Fibroblast of peridontal ligament (primary cell): ENCODE measurements around the gene RYR2.

Source experiments
- DNase-seq: peaks from one replicate; pipeline ENCODE4 v3.0.0-alpha.2; 2010; ENCODE audit errors: extremely low read depth

Gene RYR2

DNA sequence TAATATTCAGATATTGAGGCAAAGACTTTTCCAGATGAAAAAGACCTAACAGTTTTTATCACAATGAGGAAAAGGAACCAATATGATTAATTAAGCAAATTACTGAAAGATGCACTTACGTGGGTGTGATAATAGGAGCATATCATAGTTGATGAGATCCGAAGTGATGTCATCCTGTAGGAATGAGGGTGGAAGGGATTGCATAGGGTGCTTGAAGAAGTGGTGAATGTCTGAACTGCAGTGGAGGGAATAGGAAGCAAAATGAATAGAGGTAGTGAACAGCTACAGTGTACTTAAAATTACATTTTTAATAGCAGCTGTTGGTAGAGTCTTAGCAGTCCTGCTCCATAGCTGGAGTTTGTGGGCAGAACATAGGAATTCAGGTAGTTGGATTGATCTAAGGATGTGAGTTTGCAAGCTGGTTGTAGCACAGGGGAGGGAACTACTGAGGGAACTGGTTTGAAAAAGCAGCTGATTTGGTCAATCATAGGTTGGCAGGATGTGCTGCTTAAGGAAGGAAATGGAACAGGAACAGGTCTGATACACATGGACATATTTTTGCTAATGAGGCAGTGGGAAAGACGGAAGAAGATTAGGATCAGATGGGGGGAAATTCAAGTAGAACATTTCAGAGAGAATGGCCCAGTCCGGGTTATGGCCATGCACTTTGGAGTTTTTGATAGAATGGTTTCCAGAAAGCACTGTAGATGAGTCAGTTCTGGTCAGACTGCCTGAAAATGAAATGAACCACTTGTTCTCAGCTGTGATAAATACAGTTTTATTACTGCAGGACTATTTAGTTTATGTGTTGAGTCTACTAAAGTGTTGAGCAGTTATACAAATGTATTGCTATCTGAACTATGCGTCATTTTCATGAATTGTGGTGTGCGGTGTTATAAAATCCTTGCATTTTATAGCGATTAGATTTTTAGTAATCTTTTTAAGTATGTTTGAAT is 155.8 kb downstream of the RYR2 start:
- no peak for DNase-seq

DNA sequence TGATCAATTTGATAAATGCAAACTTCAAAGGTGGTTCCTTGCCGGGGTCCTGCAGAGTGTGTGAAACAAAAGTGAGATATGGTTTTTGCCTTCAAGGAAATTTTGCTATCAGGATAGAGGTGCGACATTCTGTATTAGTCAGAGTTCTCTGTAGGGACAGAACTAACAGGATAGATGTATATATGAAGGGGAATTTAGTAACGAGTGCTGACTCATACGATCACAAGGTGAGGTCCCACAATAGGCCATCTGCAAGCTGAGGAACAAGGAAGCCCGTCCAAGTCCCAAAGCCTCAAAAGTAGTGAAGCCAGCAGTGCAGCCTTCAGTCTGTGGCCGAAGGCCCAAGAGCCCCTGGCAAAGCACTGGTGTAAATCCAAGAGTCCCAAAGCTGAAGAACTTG is 157.0 kb downstream of the RYR2 start:
- DNase-seq = no peak

DNA sequence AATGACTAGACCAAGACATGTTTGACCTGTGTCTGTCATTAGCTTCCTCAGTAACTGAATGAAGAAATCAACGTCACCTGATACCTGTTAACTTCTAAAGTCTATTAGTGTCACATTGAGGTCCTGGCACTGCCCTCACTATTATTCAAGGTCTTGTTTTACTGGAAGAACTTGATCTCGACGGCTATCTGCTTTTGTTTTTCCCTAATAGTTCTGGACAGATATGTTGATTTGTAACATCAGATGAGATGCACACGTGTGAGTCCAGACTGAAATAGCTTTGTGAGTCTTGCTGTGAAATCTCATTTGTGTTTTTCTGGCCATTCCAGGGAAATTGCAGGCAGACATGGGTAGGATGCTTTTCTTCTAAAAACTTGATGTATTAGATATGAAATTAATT is 159.2 kb downstream of the RYR2 start:
- no peak for DNase-seq

- DNase-seq = no peak
Observed at GRCh38 chr1:237204841-237205240, 162.9 kb downstream of the RYR2 start.

- DNase-seq = no peak
Observed at GRCh38 chr1:237205400-237206064, 163.5 kb downstream of the RYR2 start.

- DNase-seq = no peak
Observed at GRCh38 chr1:237206065-237206414, 164.1 kb downstream of the RYR2 start.

- no peak for DNase-seq
Observed at GRCh38 chr1:237211031-237211430, 169.0 kb downstream of the RYR2 start.

- no peak for DNase-seq
Observed at GRCh38 chr1:237211540-237211939, 169.6 kb downstream of the RYR2 start.

DNA sequence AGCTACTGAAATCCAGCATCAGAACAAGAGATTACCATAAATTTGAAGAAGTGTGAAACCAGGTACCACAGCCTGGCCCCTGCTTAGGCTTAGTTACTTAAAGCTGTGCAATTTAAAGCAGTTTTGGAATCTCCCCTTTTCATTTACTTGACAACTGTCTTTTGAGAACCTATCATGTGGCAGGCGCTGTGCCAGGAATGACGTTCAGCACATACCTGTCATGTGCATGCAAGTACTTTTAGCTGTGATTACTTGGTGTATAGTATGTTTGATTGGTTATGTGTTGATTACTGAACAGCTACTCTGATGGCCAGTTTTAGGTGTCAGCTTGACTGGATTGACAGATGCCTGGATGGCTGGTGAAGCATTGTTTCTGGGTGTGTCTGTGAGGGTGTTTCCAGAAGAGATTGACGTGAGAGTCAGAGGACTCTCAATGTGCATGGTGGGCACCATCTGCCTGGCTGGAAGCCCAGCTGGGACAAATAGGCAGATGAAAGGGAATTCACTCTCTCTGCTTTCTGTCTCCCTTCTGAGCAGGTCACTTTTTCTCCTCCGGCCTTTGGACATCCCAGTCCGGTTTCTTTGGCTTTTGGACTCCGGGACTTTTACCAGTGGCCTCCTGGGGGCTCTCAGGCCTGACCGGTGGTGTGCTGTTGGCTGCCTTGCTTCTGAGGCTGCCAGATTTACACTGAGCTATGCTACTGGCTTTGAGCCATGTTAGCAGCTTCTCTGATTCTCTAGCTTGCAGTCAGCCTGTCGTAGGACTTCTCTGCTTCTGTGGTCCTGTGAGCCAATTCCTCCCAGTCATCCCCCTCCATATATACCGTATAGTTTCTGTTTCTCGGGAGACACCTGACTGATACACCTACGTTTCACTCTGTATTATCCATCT is 178.0 kb downstream of the RYR2 start:
- DNase-seq = no peak

- no peak for DNase-seq
Observed at GRCh38 chr1:237223419-237223818, 181.4 kb downstream of the RYR2 start.

DNA sequence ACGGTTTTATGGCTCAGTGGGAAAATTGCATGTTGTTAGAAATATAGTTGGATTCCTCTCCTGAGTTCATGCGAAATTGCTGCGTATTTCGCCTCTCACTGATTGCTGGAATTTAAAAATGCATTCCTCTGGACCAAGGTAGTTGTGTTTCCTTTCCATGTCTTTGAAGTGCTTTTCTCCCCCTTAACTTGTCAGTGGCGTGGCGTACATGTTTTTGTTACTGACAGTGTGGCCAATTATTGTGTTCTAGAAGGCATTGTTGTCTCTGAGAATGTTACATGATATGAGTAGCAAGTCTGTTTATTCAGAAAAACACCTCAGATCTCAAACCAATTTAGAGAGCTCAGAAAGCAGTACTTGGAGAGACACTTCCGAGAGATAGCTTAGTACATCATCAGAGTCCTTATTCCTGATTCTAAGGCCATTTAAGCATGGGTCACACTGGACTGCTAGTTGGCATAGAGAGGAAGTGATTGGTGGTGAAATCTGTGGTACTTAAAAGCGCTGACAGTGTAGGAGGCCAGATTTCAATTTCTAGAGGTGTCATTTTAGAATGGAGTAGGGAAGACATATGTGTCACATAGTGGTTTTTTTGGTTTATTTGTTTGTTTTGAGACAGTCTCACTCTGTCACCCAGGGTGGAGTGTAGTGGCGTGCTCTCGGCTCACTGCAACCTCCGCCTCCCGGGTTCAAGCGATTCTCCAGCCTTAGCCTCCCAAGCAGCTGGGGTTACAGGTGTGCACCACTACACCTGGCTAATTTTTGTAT is 184.4 kb downstream of the RYR2 start:
- no peak for DNase-seq

DNA sequence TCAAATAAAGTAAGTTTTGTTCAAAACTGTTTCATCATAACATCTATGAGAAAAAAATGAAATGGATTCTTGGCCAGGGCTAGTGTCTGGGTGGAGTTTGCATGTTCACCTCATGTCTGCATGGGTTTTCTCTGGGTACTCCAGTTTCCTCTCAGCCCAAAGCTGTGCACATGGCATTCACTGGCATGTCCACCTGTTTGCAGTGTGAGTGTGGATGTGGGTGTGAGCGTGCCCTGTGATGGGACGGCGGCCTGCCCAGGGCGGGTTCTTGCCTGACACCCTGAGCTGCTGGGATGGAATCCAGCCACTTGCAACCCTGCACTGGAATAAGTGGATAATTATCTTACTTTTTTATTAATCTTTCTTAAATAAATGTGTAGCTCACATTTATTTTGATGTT is 185.5 kb downstream of the RYR2 start:
- no peak for DNase-seq

DNA sequence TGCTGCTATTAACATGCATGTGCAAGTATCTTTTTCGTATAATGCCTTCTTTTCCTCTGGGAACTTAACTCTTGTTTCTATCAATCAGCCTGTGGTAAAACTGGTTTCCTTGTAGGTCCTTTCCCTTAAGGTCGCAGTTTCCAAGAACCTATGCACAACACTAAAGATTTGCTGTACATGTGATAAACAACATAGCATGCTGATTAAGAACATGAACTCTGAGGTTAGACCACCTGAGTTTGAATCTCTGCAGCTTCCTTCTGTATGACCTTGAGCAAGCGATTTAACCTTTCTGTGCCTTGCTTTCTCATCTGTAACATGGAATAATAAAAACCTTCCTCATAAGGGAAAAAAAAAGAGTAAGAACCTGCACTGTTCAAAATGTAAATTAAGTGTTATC is 186.4 kb downstream of the RYR2 start:
- DNase-seq = no peak

DNA sequence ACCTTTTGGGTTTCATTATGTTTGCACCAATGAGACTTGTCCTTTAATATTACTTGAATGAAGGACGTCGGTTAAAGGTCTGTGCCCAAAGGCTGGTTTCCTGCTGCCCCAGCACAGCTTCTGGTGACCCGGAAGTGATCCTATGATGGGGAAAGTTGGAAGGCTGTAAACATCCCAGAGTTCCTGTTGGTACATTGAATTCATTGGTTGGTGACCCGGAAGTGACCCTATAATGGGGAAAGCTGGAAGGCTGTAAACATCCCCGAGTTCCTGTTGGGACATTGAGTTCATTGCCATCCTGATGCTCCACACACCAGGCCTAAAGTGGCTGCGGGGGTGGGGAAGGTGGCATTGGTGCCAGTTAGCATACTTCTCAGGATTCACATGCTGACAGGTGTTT is 187.3 kb downstream of the RYR2 start:
- no peak for DNase-seq

- no peak for DNase-seq
Observed at GRCh38 chr1:237232501-237232900, 190.5 kb downstream of the RYR2 start.

- no peak for DNase-seq
Observed at GRCh38 chr1:237235091-237235490, 193.1 kb downstream of the RYR2 start.

DNA sequence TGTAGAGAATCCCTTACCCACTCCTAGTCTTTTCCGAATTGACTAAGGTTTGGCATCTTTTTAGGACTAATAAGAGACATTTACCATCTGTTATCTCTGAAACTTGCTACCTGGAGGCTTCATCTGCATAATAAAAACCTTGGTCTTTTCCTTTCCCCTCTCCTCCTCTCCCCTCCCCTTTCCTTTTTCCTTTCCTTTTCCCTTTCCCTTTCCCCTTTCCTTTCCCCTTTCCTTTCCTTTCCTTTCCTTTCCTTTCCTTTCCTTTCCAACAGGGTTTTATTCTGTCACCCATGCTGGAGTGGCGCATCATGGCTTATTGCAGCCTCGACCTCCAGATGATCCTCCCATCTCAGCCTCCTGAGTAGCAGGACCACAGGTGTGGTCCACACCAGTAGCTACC is 195.7 kb downstream of the RYR2 start:
- no peak for DNase-seq

DNA sequence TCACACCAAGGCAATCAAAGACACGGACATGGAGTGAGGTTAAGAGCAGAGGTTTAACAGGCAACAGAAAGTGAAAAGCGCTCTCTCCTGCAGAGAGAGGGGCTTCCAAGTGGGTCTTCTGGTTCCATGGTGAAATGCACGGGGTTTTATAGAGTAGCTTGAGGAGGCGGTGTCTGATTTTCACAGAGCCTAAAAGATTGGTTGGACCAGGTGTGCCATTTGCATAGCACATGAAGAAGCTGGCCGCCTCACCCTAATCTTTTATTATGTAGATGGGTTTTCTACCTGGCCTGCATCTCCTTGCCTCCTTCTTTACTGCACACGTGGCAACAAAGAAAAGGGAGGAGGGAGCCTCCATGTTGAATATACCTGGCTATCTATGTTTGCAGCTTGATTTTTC is 197.3 kb downstream of the RYR2 start:
- DNase-seq = no peak

DNA sequence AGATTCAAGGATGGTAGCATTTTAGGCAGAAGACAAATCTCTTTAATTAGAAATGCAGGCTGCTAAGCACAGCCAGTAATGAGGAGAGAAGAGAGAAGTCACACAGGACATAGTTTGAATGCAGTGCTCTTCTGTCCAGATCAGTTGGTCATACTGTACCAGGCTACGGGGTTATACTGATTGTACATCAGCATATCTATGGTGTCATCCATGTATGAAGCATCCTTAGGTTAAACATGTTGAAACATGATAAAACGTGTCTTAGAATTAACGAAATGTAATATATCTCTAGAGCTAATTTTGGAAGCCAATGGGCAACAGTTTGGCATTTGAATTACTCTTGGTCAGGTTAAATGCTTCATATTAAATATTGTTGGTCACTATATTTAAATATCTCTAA is 199.1 kb downstream of the RYR2 start:
- DNase-seq = no peak

GRCh38 chr1:237244778-237245177 is 202.8 kb downstream of the RYR2 start:
- no peak for DNase-seq

GRCh38 chr1:237247442-237247841 is 205.5 kb downstream of the RYR2 start:
- DNase-seq = no peak

- no peak for DNase-seq
Observed at GRCh38 chr1:237249120-237249519, 207.1 kb downstream of the RYR2 start.
